IMR-90 (cell line): Measurements from ENCODE around the gene MPZL3.

ENCODE experiments used
- CHD1 ChIP-seq: IDR thresholded peaks from 2 replicates; pipeline ENCODE4 v1.6.1; 2012; ENCODE audit warnings: low read depth, low read length, improper control_type of control experiment
- CTCF ChIP-seq: conservative IDR thresholded peaks from 2 replicates; pipeline ENCODE4 v1.5.1; 2012; ENCODE audit warnings: mild to moderate bottlenecking, low read depth, low read length, improper control_type of control experiment
- FOS ChIP-seq: fragments of 150-350 bp; IDR thresholded peaks from 2 replicates; pipeline ENCODE4 v1.6.1; 2016; ENCODE audit warnings: low read depth, low read length
- MXI1 ChIP-seq: IDR thresholded peaks from 2 replicates; pipeline ENCODE4 v1.6.1; 2012; ENCODE audit warnings: low read depth, mild to moderate bottlenecking, low read length, moderate library complexity, borderline replicate concordance
- POLR2A ChIP-seq: IDR thresholded peaks from 2 replicates; pipeline ENCODE4 v1.6.1; 2012; ENCODE audit warnings: mild to moderate bottlenecking, low read depth, low read length
- RAD21 ChIP-seq: IDR thresholded peaks from 2 replicates; pipeline ENCODE4 v1.6.1; 2012; ENCODE audit warnings: low read length, improper control_type of control experiment
- RCOR1 ChIP-seq: IDR thresholded peaks from 2 replicates; pipeline ENCODE4 v1.6.1; 2012; ENCODE audit warnings: mild to moderate bottlenecking, low read length, improper control_type of control experiment; ENCODE audit not compliant: insufficient replicate concordance
- USF2 ChIP-seq: fragments of 150-350 bp; IDR thresholded peaks from 2 replicates; pipeline ENCODE4 v1.6.1; 2017; ENCODE audit warnings: mild to moderate bottlenecking, antibody characterized with exemption, low read length, low read depth

- TF ChIP-seq POLR2A (no peak), CTCF (no peak), FOS (no peak), RCOR1 (no peak), CHD1 (no peak), RAD21 (no peak), USF2 (no peak), MXI1 (no peak)
Measured at GRCh38 chr11:118289401-118289800, 37.2 kb upstream of the MPZL3 start.
